A673 (cell line): ENCODE measurements around the gene SP100.

Experiments used
- CTCF ChIP-seq: fragments of 300-800, 200-600 bp; sonication (generic); conservative IDR thresholded peaks from 2 replicates; pipeline ENCODE4 v1.5.1; 2017; ENCODE audit warnings: low read depth, mild to moderate bottlenecking, antibody characterized with exemption, low read length, moderate library complexity, mixed read lengths
- EZH2 ChIP-seq: fragments of 200-600 bp; sonication (generic); IDR thresholded peaks from 2 replicates; pipeline ENCODE4 v1.6.1; 2017; ENCODE audit warnings: borderline replicate concordance, low read depth, mild to moderate bottlenecking, mixed read lengths, antibody characterized with exemption, low read length; ENCODE audit not compliant: poor library complexity, severe bottlenecking

- TF ChIP-seq CTCF (no peak), EZH2 (no peak)
Measured at GRCh38 chr2:230592775-230593174, 176.8 kb downstream of the SP100 start.
